HUES64 (cell line): ENCODE data around the gene SLC35B4.
"Not testable (repeated sequence)": the region's sequence is repeated elsewhere in the genome, so short reads cannot be mapped to it uniquely, and the experiment has no call there.

Experiments
- H3K27ac ChIP-seq: 2 replicates; pipeline ENCODE4 v1.7.0; 2013; ENCODE audit warnings: low read depth, low read length, inconsistent platforms
- H3K27me3 ChIP-seq: 2 replicates; pipeline ENCODE4 v1.6.1; 2013; ENCODE audit warnings: mild to moderate bottlenecking, low read length; ENCODE audit not compliant: insufficient read depth
- H3K36me3 ChIP-seq: 2 replicates; pipeline ENCODE4 v1.6.1; 2013; ENCODE audit warnings: mild to moderate bottlenecking, low read length; ENCODE audit not compliant: insufficient read depth
- H3K4me1 ChIP-seq: 2 replicates; pipeline ENCODE4 v1.6.1; 2013; ENCODE audit warnings: mild to moderate bottlenecking, low read length, moderate library complexity; ENCODE audit not compliant: insufficient read depth
- H3K4me3 ChIP-seq: 2 replicates; pipeline ENCODE4 v1.5.1; 2013; ENCODE audit warnings: mild to moderate bottlenecking, low read length, moderate library complexity
- H3K9ac ChIP-seq: 2 replicates; pipeline ENCODE4 v1.6.1; 2013; ENCODE audit warnings: mild to moderate bottlenecking, low read depth, low read length
- H3K9me3 ChIP-seq: 2 replicates; pipeline ENCODE4 v1.6.1; 2013; ENCODE audit warnings: low read depth, low read length; ENCODE audit not compliant: insufficient read depth
- WGBS: fragments of 150-250, 120-280 bp; methylation state at CpG from one replicate; pipeline ENCODE4 v1.1.7; 2013; ENCODE audit warnings: missing lambda C conversion rate; 5-methylcytosine and 5-hydroxymethylcytosine counted together

SLC35B4 gene

DNA sequence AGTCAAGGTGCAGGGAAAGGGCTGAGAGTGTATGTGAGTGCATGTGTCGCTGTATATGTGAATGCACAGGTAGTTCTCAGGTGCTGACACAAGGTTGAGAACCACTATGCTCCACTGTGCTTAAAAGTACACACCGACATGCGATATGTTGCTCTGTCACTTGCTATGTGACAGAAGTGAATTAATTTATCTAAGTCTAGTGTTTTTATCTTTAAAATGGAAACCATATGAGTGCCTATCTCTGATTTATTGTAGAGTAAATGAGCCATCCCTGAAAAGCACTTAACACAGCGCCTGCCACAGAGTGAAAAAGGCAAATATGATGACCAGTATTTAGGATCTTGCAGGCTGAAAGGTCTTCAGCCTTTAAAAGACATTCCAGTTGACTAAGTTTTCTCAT lies 4.9 kb downstream of the SLC35B4 start:
- no peak overlapping the region for H3K4me3 ChIP-seq
- H3K36me3 ChIP-seq, result peaks cover 9% of the 10 kb centered on the region; the same call in 1 of the 2 replicates
- H3K4me1 ChIP-seq, result peaks cover 5% of the 10 kb centered on the region; the same call in 1 of the 2 replicates
- H3K27ac ChIP-seq, result no peak overlapping the region
- H3K27me3 ChIP-seq, result no peaks in the 10 kb centered on the region
- no peaks in the 10 kb centered on the region for H3K9me3 ChIP-seq
- 97% methylated on average over 4 of the region's 4 CpGs for WGBS
- H3K9ac ChIP-seq, result no peak overlapping the region

DNA sequence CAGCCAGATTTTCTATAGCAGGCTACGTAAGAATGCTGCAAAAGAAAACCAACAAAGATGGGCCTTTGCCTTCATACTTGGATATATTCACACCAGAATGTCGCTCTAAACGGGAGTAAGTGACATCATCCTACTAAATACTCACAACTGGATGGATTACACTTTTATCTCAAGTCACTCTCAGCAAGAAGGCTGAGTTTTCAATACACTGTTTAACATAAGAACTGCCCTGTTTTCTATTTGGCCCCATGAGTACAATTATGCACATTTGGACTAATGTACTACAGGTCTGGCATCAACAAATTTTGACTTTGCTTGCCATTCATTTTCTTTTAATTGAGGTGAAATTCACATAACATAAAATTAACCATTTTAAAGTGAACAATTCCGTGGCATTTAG lies 8.2 kb downstream of the SLC35B4 start:
- Histone ChIP-seq H3K36me3 (peaks cover 34% of the 10 kb centered on the region), H3K4me1 (no peaks in the 10 kb centered on the region), H3K27me3 (no peaks in the 10 kb centered on the region), H3K9me3 (no peaks in the 10 kb centered on the region), H3K9ac (no peak overlapping the region), H3K4me3 (no peak overlapping the region), H3K27ac (no peak overlapping the region)
- WGBS, result 92% methylated on average over 4 of the region's 4 CpGs

DNA sequence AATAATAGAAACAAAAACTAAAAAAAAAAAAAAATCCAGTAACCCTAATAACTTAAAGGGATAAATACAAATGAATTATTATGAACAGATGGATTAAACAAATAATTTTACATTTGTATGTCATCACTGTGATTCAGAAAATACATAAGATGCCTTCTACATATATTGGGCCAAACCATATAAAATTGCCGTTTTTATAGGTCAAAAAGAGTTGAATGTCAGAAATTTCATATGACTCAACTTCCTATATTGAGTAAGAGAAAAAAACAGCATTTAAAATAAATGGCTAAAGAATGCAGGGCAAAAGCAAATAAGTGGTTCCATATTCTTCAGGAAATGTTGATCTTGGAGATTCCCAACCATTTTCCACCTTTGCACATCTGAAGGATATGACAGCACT lies 9.4 kb downstream of the SLC35B4 start:
- H3K4me1 ChIP-seq, result no peaks in the 10 kb centered on the region
- WGBS, result no CpG with 5 or more reads among the region's 1 CpG
- no peaks in the 10 kb centered on the region for H3K27me3 ChIP-seq
- H3K9me3 ChIP-seq, result no peaks in the 10 kb centered on the region
- H3K36me3 ChIP-seq, result peaks cover 42% of the 10 kb centered on the region
- no peak overlapping the region for H3K4me3 ChIP-seq
- no peak overlapping the region for H3K27ac ChIP-seq
- no peak overlapping the region for H3K9ac ChIP-seq

- Histone ChIP-seq H3K27me3 (no peaks in the 10 kb centered on the region), H3K9me3 (no peaks in the 10 kb centered on the region), H3K9ac (no peak overlapping the region), H3K27ac (no peak overlapping the region), H3K36me3 (peaks cover 88% of the 10 kb centered on the region), H3K4me1 (0 out of 2 replicates have a peak, but pooled peaks cover 3% of the 10 kb centered on the region), H3K4me3 (no peak overlapping the region)
- 96% methylated on average over 2 of the region's 2 CpGs for WGBS
Measured at GRCh38 chr7:134302120-134302519, 14.6 kb downstream of the SLC35B4 start.

GRCh38 chr7:134301592-134301991 lies 15.1 kb downstream of the SLC35B4 start:
- H3K27ac ChIP-seq, result no peak overlapping the region
- H3K4me3 ChIP-seq, result no peak overlapping the region
- H3K36me3 ChIP-seq, result peaks cover 86% of the 10 kb centered on the region
- H3K4me1 ChIP-seq, result 0 out of 2 replicates have a peak, but pooled peaks cover 3% of the 10 kb centered on the region
- H3K9ac ChIP-seq, result no peak overlapping the region
- WGBS, result 96% methylated on average over 1 of the region's 3 CpGs
- H3K9me3 ChIP-seq, result no peaks in the 10 kb centered on the region
- no peaks in the 10 kb centered on the region for H3K27me3 ChIP-seq

GRCh38 chr7:134300988-134301387 lies 15.7 kb downstream of the SLC35B4 start:
- Histone ChIP-seq H3K36me3 (peaks cover 86% of the 10 kb centered on the region), H3K4me1 (0 out of 2 replicates have a peak, but pooled peaks cover 3% of the 10 kb centered on the region), H3K27ac (no peak overlapping the region), H3K4me3 (no peak overlapping the region), H3K9me3 (no peaks in the 10 kb centered on the region), H3K27me3 (no peaks in the 10 kb centered on the region), H3K9ac (no peak overlapping the region)
- WGBS, result 91% methylated on average over 2 of the region's 2 CpGs

DNA sequence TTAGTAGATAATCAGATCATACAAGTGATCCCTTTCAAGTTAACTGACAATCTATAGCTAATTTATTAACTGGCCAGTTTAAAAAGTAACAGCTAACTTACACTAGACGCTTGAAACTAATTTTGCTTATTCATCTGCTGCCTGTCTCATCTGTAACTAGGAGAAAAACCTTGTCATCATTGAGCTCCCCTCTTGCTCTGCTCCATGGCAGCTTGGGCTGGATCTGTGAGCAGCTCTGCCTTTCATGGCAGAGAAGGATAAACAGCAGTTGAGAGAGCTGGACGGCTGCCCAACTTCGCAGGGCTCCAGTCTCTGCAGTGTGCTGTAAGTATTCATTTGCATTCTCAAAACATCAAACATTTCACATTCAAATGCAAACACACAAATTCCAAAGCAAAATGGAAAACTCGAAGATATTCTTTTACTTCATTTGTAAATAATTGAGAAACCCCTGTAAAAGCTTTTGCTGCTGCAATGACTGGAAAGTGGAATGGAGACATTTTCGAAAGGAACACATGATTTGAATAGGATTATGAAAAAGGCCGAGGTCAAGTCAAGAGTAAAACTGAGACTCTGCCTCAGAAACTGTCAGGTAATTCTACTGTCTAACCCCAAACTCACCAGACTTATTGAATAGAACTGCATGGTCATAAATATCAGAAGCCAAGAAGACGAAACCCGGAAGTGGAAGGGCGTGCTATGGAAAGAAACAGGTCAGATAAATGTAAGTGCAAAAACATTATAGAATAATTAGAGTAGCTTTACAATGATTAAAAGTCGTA lies 17.6 kb downstream of the SLC35B4 start:
- H3K9me3 ChIP-seq, result no peaks in the 10 kb centered on the region
- WGBS, result 88% methylated on average over 9 of the region's 10 CpGs
- peak overlapping the region; percentile 28; the same call in 1 of the 2 replicates for H3K27ac ChIP-seq
- H3K36me3 ChIP-seq, result peaks cover 92% of the 10 kb centered on the region
- H3K9ac ChIP-seq, result no peak overlapping the region
- H3K4me1 ChIP-seq, result 0 out of 2 replicates have a peak, but pooled peaks cover 3% of the 10 kb centered on the region
- no peak overlapping the region for H3K4me3 ChIP-seq
- H3K27me3 ChIP-seq, result no peaks in the 10 kb centered on the region

DNA sequence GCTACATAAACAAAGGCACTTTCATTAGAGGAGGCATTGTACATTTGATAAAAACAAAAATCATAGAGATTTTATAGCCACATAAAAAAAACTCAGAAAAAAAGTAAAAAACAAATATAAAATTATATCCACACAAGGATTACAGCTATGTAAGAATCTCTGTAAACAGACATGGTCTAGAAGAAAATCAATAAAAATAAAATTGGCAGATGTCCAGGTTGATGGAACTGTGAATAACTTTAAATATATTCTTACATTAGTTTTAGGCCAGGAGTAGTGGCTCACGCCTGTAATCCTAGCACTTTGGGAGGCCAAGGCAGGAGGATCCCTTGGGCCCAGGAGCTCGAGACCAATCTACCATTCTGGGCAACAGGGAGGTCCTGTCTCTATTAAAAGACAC lies 19.2 kb downstream of the SLC35B4 start:
- 91% methylated on average over 2 of the region's 2 CpGs for WGBS

GRCh38 chr7:134295982-134296381 lies 20.7 kb downstream of the SLC35B4 start:
- H3K4me1 ChIP-seq, result not testable (repeated sequence)
- WGBS, result 81% methylated on average over 7 of the region's 7 CpGs

More for the DNA sequence above, 19.2 kb downstream of the SLC35B4 start:
- H3K36me3 ChIP-seq, result peaks cover 84% of the 10 kb centered on the region
- H3K27ac ChIP-seq, result no peak overlapping the region
- H3K4me3 ChIP-seq, result no peak overlapping the region
- H3K9me3 ChIP-seq, result no peaks in the 10 kb centered on the region
- H3K9ac ChIP-seq, result no peak overlapping the region
- H3K27me3 ChIP-seq, result no peaks in the 10 kb centered on the region
- 0 out of 2 replicates have a peak, but pooled peaks cover 3% of the 10 kb centered on the region for H3K4me1 ChIP-seq

GRCh38 chr7:134293002-134293740 lies 23.6 kb downstream of the SLC35B4 start:
- Histone ChIP-seq H3K4me3 (no peak overlapping the region), H3K27ac (no peak overlapping the region)

More at GRCh38 chr7:134295982-134296381, 20.7 kb downstream of the SLC35B4 start:
- not testable (repeated sequence) for H3K9ac ChIP-seq, H3K27ac ChIP-seq, H3K4me3 ChIP-seq, H3K9me3 ChIP-seq, H3K27me3 ChIP-seq
- peaks cover 70% of the 10 kb centered on the region for H3K36me3 ChIP-seq

DNA sequence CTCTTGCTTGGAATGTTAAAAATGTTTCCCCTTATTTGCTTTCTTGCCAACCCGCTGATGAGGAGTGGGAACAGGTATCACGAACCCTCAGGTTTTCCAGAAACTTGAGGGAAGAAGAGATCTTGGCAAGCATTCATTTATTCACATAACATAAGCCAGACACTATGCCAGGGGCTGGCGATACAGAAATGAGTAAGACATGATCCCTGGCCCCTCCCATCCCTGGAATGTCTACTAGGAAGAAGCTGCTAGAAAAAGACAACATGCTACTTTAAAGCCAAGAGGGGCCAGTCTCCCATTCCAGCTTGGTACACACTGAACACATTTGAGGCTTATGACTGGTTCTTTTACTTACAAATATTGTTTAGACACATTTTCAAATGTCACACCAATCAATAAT lies 26.4 kb downstream of the SLC35B4 start:
- H3K36me3 ChIP-seq, result peaks cover 16% of the 10 kb centered on the region
- H3K9ac ChIP-seq, result no peak overlapping the region
- H3K9me3 ChIP-seq, result no peaks in the 10 kb centered on the region
- no peaks in the 10 kb centered on the region for H3K27me3 ChIP-seq
- H3K27ac ChIP-seq, result no peak overlapping the region
- no peak overlapping the region for H3K4me3 ChIP-seq
- 94% methylated on average over 3 of the region's 3 CpGs for WGBS
- H3K4me1 ChIP-seq, result peaks cover 17% of the 10 kb centered on the region

More at GRCh38 chr7:134293002-134293740, 23.6 kb downstream of the SLC35B4 start:
- peaks cover 16% of the 10 kb centered on the region for H3K4me1 ChIP-seq
- no peaks in the 10 kb centered on the region for H3K27me3 ChIP-seq
- H3K36me3 ChIP-seq, result peaks cover 42% of the 10 kb centered on the region
- H3K9me3 ChIP-seq, result no peaks in the 10 kb centered on the region
- WGBS, result 95% methylated on average over 12 of the region's 12 CpGs
- no peak overlapping the region for H3K9ac ChIP-seq
